ENCODE results near the gene MYL5. TPM values are rescaled to one million over a fixed set of nuclear protein-coding genes. Genes with fewer than 3 reads are reported as not detected.

MYL5 gene
- total and polyA plus RNA-seq, 2 of the 4 experiments (the other 2 are of a cell fraction) = 9.1 to 16.0 TPM

DNA sequence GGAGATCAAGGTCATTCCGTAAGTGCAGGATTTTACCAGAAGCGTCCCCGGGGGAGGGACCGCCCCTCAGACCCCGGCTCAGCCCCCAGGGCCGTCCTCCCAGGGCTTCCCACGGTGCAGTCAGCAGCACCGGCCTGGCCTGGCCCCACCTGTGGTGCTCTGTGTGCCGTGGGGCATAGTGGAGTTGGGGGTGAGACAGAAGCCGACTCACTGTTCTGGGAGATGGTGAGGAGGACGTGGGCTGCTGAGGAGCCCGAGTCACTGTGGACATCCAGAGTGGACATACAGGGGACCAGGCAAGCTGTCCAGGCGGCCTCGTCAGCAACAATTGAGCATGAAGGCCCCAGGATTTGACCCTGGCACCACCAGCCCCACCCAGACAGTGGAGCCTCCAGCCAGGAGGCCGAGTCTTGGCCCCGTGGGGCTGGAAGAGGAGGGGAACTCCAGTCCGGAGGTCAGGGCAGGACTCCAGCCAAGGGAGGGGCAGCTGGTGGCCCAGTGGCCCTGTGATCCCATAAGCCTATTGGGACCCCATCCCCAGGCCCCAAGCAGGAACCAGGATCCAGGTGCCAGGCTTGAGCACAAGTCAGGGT, 19.4 kb upstream of the MYL5 start:
- Histone ChIP-seq H2AK5ac (ENCODE audit: low read depth, low read length) (no peak overlapping the region), H3K9me1 (ENCODE audit: insufficient read depth, low read length) (no peaks in the 10 kb centered on the region), H3K4me3 (ENCODE audit: insufficient read depth, low read depth, low read length) (no peak overlapping the region), H3K4me1 (ENCODE audit: control insufficient read depth, insufficient read depth, low read length) (no peaks in the 10 kb centered on the region), H3K4ac (ENCODE audit: low read depth, low read length) (no peak overlapping the region), H2BK120ac (ENCODE audit: low read depth, low read length) (no peak overlapping the region), H4K8ac (ENCODE audit: low read depth in 2 of 2, low read length in 2 of 2) (no peak overlapping the region), H2BK5ac (ENCODE audit: low read depth, low read length, poor library complexity, severe bottlenecking) (no peak overlapping the region), H2AK9ac (replicated peaks; ENCODE audit: low read depth, low read length, poor library complexity) (no peak overlapping the region), H4K5ac (ENCODE audit: low read depth, low read length) (no peak overlapping the region), H2BK20ac (ENCODE audit: low read depth, low read length) (no peak overlapping the region), H4K91ac (ENCODE audit: insufficient read depth, low read depth, low read length) (no peak overlapping the region), H3K56ac (ENCODE audit: extremely low read depth, insufficient read depth, low read length) (no peak overlapping the region), H3K27me3 (ENCODE audit: control insufficient read depth, insufficient read depth, low read length) (peaks cover 11% of the 10 kb centered on the region; the same call in 1 of the 2 replicates), H3K36me3 (ENCODE audit: control insufficient read depth, insufficient read depth, low read length) (no peaks in the 10 kb centered on the region), H4K20me1 (ENCODE audit: insufficient read depth, low read length) (no peaks in the 10 kb centered on the region), H3K9ac (ENCODE audit: low read depth, low read length) (no peak overlapping the region), H3K79me1 (ENCODE audit: low read depth in 1 of 2, low read length in 2 of 2) (no peaks in the 10 kb centered on the region), H3K18ac (ENCODE audit: low read depth, low read length) (no peak overlapping the region), H2BK15ac (ENCODE audit: low read depth, low read length) (no peak overlapping the region), H3K9me3 (ENCODE audit: control insufficient read depth, insufficient read depth, low read length) (peaks cover 16% of the 10 kb centered on the region), H2AFZ (replicated peaks; ENCODE audit: low read length, poor library complexity) (peak overlapping the region; percentile 21), H3K14ac (replicated peaks; ENCODE audit: low read depth, low read length) (no peak overlapping the region), H3K27ac (ENCODE audit: insufficient read depth, low read length) (no peak overlapping the region), H3K4me2 (ENCODE audit: low read depth, low read length) (no peak overlapping the region), H3K23ac (ENCODE audit: low read depth, low read length) (no peak overlapping the region)
- DNase-seq (no peak), ATAC-seq (ENCODE audit: low read depth) (no peak)
- intact Hi-C loops (cut with micrococcal nuclease) = no loop called here
- no peak for TF ChIP-seq FOS (IDR thresholded peaks at IDR 0.05; ENCODE audit: low read depth, low read length)
- TF ChIP-seq POLR2A (IDR thresholded peaks at IDR 0.05; ENCODE audit: low read depth, low read length) = no peak
- TF ChIP-seq, protein P1, sequence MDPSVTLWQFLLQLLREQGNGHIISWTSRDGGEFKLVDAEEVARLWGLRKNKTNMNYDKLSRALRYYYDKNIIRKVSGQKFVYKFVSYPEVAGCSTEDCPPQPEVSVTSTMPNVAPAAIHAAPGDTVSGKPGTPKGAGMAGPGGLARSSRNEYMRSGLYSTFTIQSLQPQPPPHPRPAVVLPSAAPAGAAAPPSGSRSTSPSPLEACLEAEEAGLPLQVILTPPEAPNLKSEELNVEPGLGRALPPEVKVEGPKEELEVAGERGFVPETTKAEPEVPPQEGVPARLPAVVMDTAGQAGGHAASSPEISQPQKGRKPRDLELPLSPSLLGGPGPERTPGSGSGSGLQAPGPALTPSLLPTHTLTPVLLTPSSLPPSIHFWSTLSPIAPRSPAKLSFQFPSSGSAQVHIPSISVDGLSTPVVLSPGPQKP (IDR thresholded peaks at IDR 0.05; ENCODE audit: borderline replicate concordance, low read depth, low read length) = no peak
- TF ChIP-seq, protein P2, sequence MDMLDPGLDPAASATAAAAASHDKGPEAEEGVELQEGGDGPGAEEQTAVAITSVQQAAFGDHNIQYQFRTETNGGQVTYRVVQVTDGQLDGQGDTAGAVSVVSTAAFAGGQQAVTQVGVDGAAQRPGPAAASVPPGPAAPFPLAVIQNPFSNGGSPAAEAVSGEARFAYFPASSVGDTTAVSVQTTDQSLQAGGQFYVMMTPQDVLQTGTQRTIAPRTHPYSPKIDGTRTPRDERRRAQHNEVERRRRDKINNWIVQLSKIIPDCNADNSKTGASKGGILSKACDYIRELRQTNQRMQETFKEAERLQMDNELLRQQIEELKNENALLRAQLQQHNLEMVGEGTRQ (IDR thresholded peaks at IDR 0.05; ENCODE audit: low read depth, low read length) = no peak
- ChIA-PET CTCF (no interaction called here), POLR2A (ENCODE audit: unreplicated experiment) (no interaction called here)
- no TSS peak for BruUV-seq (replicated peaks)
- dilution Hi-C loops (cut with HindIII; ENCODE audit: low sequenced_read_pairs, unreplicated experiment) = no loop called here
- WGBS, 2 experiments (ENCODE audit: extremely low coverage in 2 of 2, insufficient read length in 1 of 2) = 22% methylated on average over 2 of the region's 17 CpGs; no CpG with 5 or more reads in 1 of the 2 experiments
- in situ Hi-C loops (cut with MboI; ENCODE audit: low sequenced_read_pairs) = no loop called here

Data from IMR-90 (cell line).